OCI-LY1 (cell line): ENCODE data around the gene NEDD4L.

ENCODE experiments used
- H2AFZ ChIP-seq: fragments of 200-600 bp; sonication (generic), shearing (Covaris generic); 2 replicates; pipeline ENCODE4 v1.6.0; 2014; ENCODE audit warnings: antibody characterized with exemption, mild to moderate bottlenecking, low read length
- H3F3A ChIP-seq: fragments of 200-600 bp; sonication (generic), shearing (Covaris generic); 2 replicates; pipeline ENCODE4 v1.6.0; 2014; ENCODE audit warnings: mild to moderate bottlenecking, antibody characterized with exemption, low read length, moderate library complexity; ENCODE audit not compliant: insufficient read depth
- H3K27ac ChIP-seq: fragments of 200-600 bp; sonication (generic); 2 replicates; pipeline ENCODE4 v1.5.1; 2014; ENCODE audit warnings: low read length, mixed run types, mild to moderate bottlenecking, low read depth; ENCODE audit not compliant: poor library complexity, severe bottlenecking
- H3K27me3 ChIP-seq: fragments of 200-600 bp; sonication (generic); 2 replicates; pipeline ENCODE4 v1.6.0; 2014; ENCODE audit warnings: antibody characterized with exemption, mild to moderate bottlenecking, low read length, moderate library complexity; ENCODE audit not compliant: insufficient read depth
- H3K36me3 ChIP-seq: fragments of 200-600 bp; sonication (generic); 2 replicates; pipeline ENCODE4 v1.6.1; 2014; ENCODE audit warnings: mild to moderate bottlenecking, antibody characterized with exemption, low read length, moderate library complexity, mixed read lengths; ENCODE audit not compliant: insufficient read depth
- H3K4me1 ChIP-seq: fragments of 200-600 bp; sonication (generic); 2 replicates; pipeline ENCODE4 v1.5.1; 2014; ENCODE audit warnings: mild to moderate bottlenecking, low read length, moderate library complexity; ENCODE audit not compliant: insufficient read depth, severe bottlenecking
- H3K4me2 ChIP-seq: fragments of 200-600 bp; sonication (generic), shearing (Covaris generic); 2 replicates; pipeline ENCODE4 v1.6.1; 2014; ENCODE audit warnings: low read length
- H3K4me3 ChIP-seq: fragments of 200-600 bp; sonication (generic); 2 replicates; pipeline ENCODE4 v1.5.1; 2014; ENCODE audit warnings: low read length, low read depth, mild to moderate bottlenecking, mixed read lengths; ENCODE audit not compliant: poor library complexity, severe bottlenecking
- H3K79me2 ChIP-seq: fragments of 200-600 bp; shearing (Covaris generic); 2 replicates; pipeline ENCODE4 v1.6.1; 2016; ENCODE audit warnings: mixed run types, low read length, mixed read lengths; ENCODE audit not compliant: insufficient read depth
- H3K9ac ChIP-seq: fragments of 200-600 bp; sonication (generic), shearing (Covaris generic); 2 replicates; pipeline ENCODE4 v1.6.1; 2014; ENCODE audit warnings: mild to moderate bottlenecking, low read length, mixed read lengths
- H3K9me2 ChIP-seq: fragments of 200-600 bp; sonication (generic), shearing (Covaris generic); 2 replicates; pipeline ENCODE4 v1.6.1; 2014; ENCODE audit warnings: low read depth, mild to moderate bottlenecking, low read length, mixed read lengths
- H3K9me3 ChIP-seq: fragments of 200-600 bp; shearing (Covaris generic); 2 replicates; pipeline ENCODE4 v1.6.1; 2014; ENCODE audit warnings: low read length, mixed read lengths
- H4K20me1 ChIP-seq: fragments of 200-600 bp; sonication (generic), shearing (Covaris generic); 2 replicates; pipeline ENCODE4 v1.6.0; 2016; ENCODE audit warnings: mild to moderate bottlenecking, low read length; ENCODE audit not compliant: insufficient read depth
- EZH2 ChIP-seq: fragments of 200-600 bp; sonication (generic), shearing (Covaris generic); IDR thresholded peaks from 2 replicates; pipeline ENCODE4 v1.8.0; 2017; ENCODE audit warnings: borderline replicate concordance, mixed run types, mild to moderate bottlenecking, antibody characterized with exemption, low read length, moderate library complexity, mixed read lengths
- TF ChIP-seq, protein P1 (sequence below): fragments of 200-600 bp; sonication (generic), shearing (Covaris generic); IDR thresholded peaks from 2 replicates; pipeline ENCODE4 v1.5.1; 2017; ENCODE audit warnings: mild to moderate bottlenecking, antibody characterized with exemption, low read length, moderate library complexity, mixed read lengths

Gene NEDD4L

DNA sequence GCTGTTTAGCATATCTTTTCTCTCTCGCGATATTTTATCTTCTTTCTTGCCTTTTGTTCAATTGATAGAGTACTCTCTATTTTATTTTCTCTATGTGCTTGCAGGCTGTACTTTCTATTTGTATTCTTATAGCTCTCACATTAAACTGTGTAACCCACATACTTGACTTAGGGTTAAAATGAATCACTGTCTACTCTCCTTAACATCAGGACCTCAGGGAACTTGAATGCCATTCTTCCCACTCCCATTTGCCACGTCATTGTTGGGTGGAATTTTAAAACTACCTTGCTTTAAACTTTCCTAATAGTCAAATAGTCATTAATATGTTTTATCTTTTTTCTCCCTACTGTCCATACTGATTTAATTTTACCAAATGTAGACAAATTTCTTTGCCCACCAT is 315.2 kb downstream of the NEDD4L start:
- Histone ChIP-seq H3F3A (no peaks in the 10 kb centered on the region), H3K4me1 (no peaks in the 10 kb centered on the region), H3K9ac (no peak overlapping the region), H3K27me3 (no peaks in the 10 kb centered on the region), H3K36me3 (no peaks in the 10 kb centered on the region), H4K20me1 (no peaks in the 10 kb centered on the region), H3K4me3 (no peak overlapping the region), H2AFZ (no peak overlapping the region), H3K9me2 (no peaks in the 10 kb centered on the region), H3K27ac (no peak overlapping the region), H3K4me2 (no peak overlapping the region), H3K9me3 (no peaks in the 10 kb centered on the region), H3K79me2 (no peaks in the 10 kb centered on the region)
- TF ChIP-seq, protein P1, sequence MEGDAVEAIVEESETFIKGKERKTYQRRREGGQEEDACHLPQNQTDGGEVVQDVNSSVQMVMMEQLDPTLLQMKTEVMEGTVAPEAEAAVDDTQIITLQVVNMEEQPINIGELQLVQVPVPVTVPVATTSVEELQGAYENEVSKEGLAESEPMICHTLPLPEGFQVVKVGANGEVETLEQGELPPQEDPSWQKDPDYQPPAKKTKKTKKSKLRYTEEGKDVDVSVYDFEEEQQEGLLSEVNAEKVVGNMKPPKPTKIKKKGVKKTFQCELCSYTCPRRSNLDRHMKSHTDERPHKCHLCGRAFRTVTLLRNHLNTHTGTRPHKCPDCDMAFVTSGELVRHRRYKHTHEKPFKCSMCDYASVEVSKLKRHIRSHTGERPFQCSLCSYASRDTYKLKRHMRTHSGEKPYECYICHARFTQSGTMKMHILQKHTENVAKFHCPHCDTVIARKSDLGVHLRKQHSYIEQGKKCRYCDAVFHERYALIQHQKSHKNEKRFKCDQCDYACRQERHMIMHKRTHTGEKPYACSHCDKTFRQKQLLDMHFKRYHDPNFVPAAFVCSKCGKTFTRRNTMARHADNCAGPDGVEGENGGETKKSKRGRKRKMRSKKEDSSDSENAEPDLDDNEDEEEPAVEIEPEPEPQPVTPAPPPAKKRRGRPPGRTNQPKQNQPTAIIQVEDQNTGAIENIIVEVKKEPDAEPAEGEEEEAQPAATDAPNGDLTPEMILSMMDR, result no peak
- no peak for TF ChIP-seq EZH2

DNA sequence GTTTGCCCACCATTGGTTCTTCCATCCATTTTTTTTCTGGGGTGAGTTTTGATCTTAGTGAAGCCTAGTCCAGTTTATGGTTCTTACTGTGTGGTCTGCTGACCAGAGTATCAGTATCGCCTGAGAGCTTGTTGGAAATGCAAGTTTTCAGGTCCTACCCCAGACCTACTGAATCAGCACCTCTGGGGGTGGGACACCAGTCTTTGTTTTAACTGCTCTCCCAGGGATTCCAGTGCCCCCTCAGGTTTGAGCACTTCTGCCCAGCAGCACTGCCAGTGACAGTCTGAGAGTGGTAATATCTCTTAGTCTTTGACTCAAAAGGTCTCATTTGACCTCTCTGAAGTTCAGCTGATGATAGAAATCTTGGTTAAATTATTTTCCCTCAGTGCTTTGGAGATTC is 315.6 kb downstream of the NEDD4L start:
- Histone ChIP-seq H3K27ac (no peak overlapping the region), H2AFZ (no peak overlapping the region), H3K9ac (no peak overlapping the region), H3K36me3 (no peaks in the 10 kb centered on the region), H3K4me3 (no peak overlapping the region), H3K79me2 (no peaks in the 10 kb centered on the region), H3K4me1 (no peaks in the 10 kb centered on the region), H3K4me2 (no peak overlapping the region), H3K9me3 (no peaks in the 10 kb centered on the region), H4K20me1 (no peaks in the 10 kb centered on the region), H3K27me3 (no peaks in the 10 kb centered on the region), H3F3A (no peaks in the 10 kb centered on the region), H3K9me2 (no peaks in the 10 kb centered on the region)
- TF ChIP-seq EZH2, result no peak
- TF ChIP-seq, protein P1, result no peak

DNA sequence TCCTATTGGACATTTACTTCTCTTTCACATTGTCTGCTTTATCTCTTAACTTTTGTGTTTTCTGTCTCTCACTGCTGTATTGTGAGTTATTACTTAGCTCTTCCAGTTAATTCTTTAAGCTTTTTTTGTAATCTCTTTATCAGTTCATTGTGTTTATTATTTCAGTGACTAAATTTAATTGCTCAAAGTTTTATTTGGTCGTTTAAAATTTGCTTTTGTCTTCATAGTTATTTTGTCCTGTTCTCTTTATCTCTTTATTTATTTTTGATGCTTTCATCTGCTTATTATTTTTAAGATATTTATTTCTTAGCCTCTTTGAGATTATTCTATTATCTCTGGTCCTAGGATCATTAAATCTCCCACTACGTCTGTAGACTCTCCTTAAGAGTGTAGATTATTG is 316.3 kb downstream of the NEDD4L start:
- H3F3A ChIP-seq, result no peaks in the 10 kb centered on the region
- no peaks in the 10 kb centered on the region for H3K9me3 ChIP-seq
- no peak overlapping the region for H3K4me2 ChIP-seq
- no peak overlapping the region for H3K27ac ChIP-seq
- TF ChIP-seq EZH2, result no peak
- TF ChIP-seq, protein P1, result no peak
- H2AFZ ChIP-seq, result no peak overlapping the region
- no peak overlapping the region for H3K4me3 ChIP-seq
- H3K27me3 ChIP-seq, result no peaks in the 10 kb centered on the region
- H3K9ac ChIP-seq, result no peak overlapping the region
- H3K36me3 ChIP-seq, result no peaks in the 10 kb centered on the region
- no peaks in the 10 kb centered on the region for H3K4me1 ChIP-seq
- H3K79me2 ChIP-seq, result no peaks in the 10 kb centered on the region
- no peaks in the 10 kb centered on the region for H4K20me1 ChIP-seq
- H3K9me2 ChIP-seq, result no peaks in the 10 kb centered on the region
